ENCODE measurements around the gene CA10. TPM values are rescaled to one million over a fixed set of nuclear protein-coding genes. Genes with fewer than 3 reads are reported as not detected.

The CA10 gene
- total RNA-seq, 2 experiments from 2014 or later = not detected

GRCh38 chr17:51598824-51599223, 559.7 kb downstream of the CA10 start:
- Histone ChIP-seq H3K27ac (ENCODE audit: low read depth in 1 of 2, low read length in 2 of 2) (no peak overlapping the region), H3K27me3 (ENCODE audit: control insufficient read depth in 1 of 2, insufficient read depth in 2 of 2, low read length in 2 of 2) (no peaks in the 10 kb centered on the region), H3K36me3 (ENCODE audit: insufficient read depth, low read length) (no peaks in the 10 kb centered on the region), H3K4me3 (ENCODE audit: low read length) (no peak overlapping the region), H3K4me1 (ENCODE audit: insufficient read depth, low read length) (no peaks in the 10 kb centered on the region), H3K9me3 (ENCODE audit: control insufficient read depth in 1 of 2, insufficient read depth in 1 of 2, low read length in 2 of 2) (no peaks in the 10 kb centered on the region)
- no peaks in the 10 kb centered on the region for H3K9me3 Mint-ChIP-seq
- TF ChIP-seq CTCF (IDR thresholded peaks at IDR 0.05) = no peak
- ATAC-seq (ENCODE audit: poor library complexity) (no peak), DNase-seq (no peak)
- intact Hi-C loops (cut with DNase I, micrococcal nuclease) = no loop called here
- no peaks in the 10 kb centered on the region for H3K36me3 Mint-ChIP-seq (ENCODE audit: low read depth)
- POLR2A ChIA-PET = no interaction called here
- no peak overlapping the region for H3K4me3 Mint-ChIP-seq
- no peaks in the 10 kb centered on the region for H3K4me1 Mint-ChIP-seq (ENCODE audit: low read depth)
- H3K27me3 Mint-ChIP-seq = peaks cover 3% of the 10 kb centered on the region
- H3K27ac Mint-ChIP-seq = no peak overlapping the region
- CTCF ChIA-PET = no interaction called here

- H3K27me3 ChIP-seq (ENCODE audit: control insufficient read depth in 1 of 2, insufficient read depth in 2 of 2, low read length in 2 of 2) = no peaks in the 10 kb centered on the region
- no peaks in the 10 kb centered on the region for H3K9me3 ChIP-seq (ENCODE audit: control insufficient read depth in 1 of 2, insufficient read depth in 1 of 2, low read length in 2 of 2)
- ChIA-PET CTCF (no interaction called here), POLR2A (no interaction called here)
- ATAC-seq (ENCODE audit: poor library complexity) (no peak), DNase-seq (no peak)
- TF ChIP-seq CTCF (IDR thresholded peaks at IDR 0.05) = no peak
- Mint-ChIP-seq H3K4me1 (ENCODE audit: low read depth) (no peaks in the 10 kb centered on the region), H3K9me3 (no peaks in the 10 kb centered on the region), H3K4me3 (no peak overlapping the region), H3K27ac (no peak overlapping the region), H3K27me3 (peaks cover 3% of the 10 kb centered on the region), H3K36me3 (ENCODE audit: low read depth) (no peaks in the 10 kb centered on the region)
- intact Hi-C loops (cut with DNase I, micrococcal nuclease) = no loop called here
- H3K4me1 ChIP-seq (ENCODE audit: insufficient read depth, low read length) = no peaks in the 10 kb centered on the region
- H3K4me3 ChIP-seq (ENCODE audit: low read length) = no peak overlapping the region
- no peak overlapping the region for H3K27ac ChIP-seq (ENCODE audit: low read depth in 1 of 2, low read length in 2 of 2)
- no peaks in the 10 kb centered on the region for H3K36me3 ChIP-seq (ENCODE audit: insufficient read depth, low read length)
Measured at GRCh38 chr17:51597345-51597744, 561.2 kb downstream of the CA10 start.

GRCh38 chr17:51595826-51596398, 562.6 kb downstream of the CA10 start:
- H3K27ac ChIP-seq (ENCODE audit: low read depth in 1 of 2, low read length in 2 of 2) = no peak overlapping the region
- Mint-ChIP-seq H3K27me3 (peaks cover 3% of the 10 kb centered on the region), H3K9me3 (no peaks in the 10 kb centered on the region), H3K4me3 (no peak overlapping the region), H3K27ac (no peak overlapping the region), H3K36me3 (ENCODE audit: low read depth) (no peaks in the 10 kb centered on the region), H3K4me1 (ENCODE audit: low read depth) (no peaks in the 10 kb centered on the region)
- no peak for DNase-seq
- H3K9me3 ChIP-seq (ENCODE audit: control insufficient read depth in 1 of 2, insufficient read depth in 1 of 2, low read length in 2 of 2) = no peaks in the 10 kb centered on the region
- POLR2A ChIA-PET = no interaction called here
- no peaks in the 10 kb centered on the region for H3K4me1 ChIP-seq (ENCODE audit: insufficient read depth, low read length)
- no peak for TF ChIP-seq CTCF (IDR thresholded peaks at IDR 0.05)
- no peaks in the 10 kb centered on the region for H3K27me3 ChIP-seq (ENCODE audit: control insufficient read depth in 1 of 2, insufficient read depth in 2 of 2, low read length in 2 of 2)
- H3K36me3 ChIP-seq (ENCODE audit: insufficient read depth, low read length) = no peaks in the 10 kb centered on the region
- intact Hi-C loops (cut with DNase I, micrococcal nuclease) = no loop called here
- CTCF ChIA-PET = interaction anchor here (0.7 kb wide), 1 partner anchor 1961 kb away, joined by 3 read pairs; no protein-coding TSS in a partner anchor
- no peak for ATAC-seq (ENCODE audit: poor library complexity)
- no peak overlapping the region for H3K4me3 ChIP-seq (ENCODE audit: low read length)
